NCI-H2196 (cell line): ENCODE measurements around the gene TIAL1.
"Not testable (repeated sequence)": the region's sequence is repeated elsewhere in the genome, so short reads cannot be mapped to it uniquely, and the experiment has no call there.

Experiments used
- DNase-seq: peaks from one replicate; lab custom pipeline; 2025; ENCODE audit not compliant: unreplicated experiment; lab: John Stamatoyannopoulos, UW

Gene TIAL1

DNA sequence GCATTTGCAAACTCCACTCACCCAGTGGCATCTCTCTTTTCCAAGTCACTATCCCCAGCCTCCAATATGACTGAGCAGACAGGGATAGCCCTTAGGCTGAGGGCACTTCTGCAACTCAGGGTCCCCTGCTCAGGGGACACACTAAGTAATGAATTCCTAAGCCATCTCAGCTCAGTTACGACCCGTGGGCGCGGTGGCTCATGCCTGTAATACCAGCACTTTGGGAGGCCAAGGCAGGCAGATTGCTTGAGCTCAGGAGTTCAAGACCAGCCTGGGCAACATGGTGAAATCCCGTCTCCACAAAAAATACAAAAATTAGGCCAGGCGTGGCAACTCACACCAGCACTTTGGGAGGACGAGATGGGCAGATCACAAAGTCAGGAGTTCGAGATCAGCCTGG lies 64.5 kb downstream of the TIAL1 start:
- DNase-seq = not testable (repeated sequence)

DNA sequence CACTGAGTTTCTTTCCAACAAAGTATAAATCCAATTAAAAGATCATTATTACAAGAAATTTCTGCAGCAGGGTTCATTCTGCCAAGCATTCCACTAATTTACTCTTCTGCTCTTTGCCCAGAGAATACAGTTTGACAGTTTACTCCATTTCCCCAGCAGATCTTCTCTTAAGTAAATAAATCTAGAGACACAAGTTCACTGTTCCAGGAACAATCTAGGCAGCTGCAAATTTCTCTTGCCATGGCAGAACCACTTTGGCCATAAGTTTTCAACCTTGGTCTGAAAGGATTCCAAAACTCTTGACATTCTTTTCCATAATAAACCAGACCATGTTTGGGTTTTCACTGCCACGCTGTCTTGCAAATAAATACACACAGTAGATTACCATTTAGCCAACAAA lies 65.7 kb downstream of the TIAL1 start:
- no peak for DNase-seq

DNA sequence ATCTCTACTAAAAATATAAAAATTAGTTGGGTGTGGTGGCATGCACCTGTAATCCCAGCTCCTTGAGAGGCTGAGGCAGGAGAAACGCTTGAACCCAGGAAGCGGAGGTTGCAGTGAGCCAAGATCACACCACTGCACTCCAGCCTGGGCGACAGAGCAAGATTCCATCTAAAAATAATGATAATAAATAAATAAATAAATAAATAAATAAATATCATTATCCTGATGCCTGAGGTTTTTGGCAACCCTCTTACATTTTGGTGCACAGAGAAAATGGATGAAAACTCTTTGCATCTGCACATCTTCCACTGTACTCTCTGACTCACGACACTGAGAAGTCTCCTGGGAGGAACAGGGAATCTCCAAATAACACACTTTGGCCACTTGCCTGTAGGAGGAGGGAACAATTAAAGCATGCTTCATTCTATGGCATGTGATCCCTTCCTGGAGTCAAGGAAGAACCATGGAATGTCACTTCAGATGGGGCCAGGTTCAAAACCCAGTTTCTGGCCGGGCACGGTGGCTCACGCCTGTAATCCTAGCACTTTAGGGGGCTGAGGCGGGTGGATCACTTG lies 68.0 kb downstream of the TIAL1 start:
- not testable (repeated sequence) for DNase-seq

DNA sequence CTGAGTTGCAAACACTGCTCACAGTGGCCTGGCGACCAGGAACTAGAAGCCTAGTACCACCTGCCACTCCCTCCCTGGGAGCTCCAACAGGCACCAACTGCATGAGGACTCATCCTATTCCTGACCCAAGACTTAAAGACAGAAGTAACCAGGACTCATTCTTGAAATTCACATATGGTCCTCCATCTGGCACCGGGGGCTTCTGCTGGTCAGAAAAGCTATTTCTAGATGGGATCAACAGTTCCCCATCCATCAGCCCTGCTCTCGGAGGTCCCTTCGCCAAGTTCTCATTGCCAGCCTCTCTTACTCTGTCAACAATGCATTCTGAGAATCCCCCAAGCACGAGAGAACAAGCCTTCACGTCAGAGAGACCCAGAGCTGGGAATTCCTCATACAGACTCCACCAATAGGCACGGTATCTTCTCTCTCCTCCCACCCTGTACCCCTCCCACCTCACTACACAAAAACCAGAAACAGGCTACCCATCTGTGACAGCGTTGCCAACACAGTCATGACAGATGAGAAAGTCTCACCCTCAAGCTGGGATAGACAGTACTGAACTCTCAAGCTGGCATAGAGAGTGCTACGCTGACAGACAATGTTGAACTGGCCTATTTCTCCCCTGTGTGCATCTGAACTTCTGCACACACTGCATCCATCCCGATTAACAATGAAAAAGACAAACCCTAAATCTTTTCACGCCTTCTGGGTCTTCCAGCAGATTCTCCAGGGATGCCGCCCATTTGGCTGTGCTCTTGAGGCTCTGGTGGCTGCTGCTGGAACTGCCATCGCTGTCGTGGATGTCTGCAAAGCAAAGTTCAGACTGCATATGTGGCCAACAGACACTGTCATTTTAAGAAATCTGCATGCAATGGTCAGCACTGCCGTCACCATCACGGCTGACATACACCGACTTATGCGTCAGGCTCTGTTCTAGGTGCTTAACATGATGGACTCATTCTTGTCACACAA lies 69.9 kb downstream of the TIAL1 start:
- DNase-seq = no peak

DNA sequence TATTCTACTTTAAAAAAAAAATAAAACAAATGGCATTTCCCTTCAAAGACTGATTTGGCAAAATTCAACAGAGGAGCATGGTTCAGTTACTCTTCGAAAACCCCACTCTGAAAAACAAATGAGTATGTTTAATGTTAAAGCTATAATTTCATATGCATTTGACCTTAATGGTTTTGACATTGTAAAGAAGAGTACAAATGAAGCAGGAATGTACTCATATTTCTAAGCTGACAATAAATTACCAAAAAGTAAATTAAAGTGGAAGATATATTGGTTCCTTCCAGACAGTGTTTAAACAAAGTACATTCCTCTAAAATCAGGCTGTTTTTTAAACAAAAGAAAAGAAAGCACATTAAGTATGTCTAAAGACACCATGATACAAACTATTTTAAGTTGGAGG lies 70.6 kb downstream of the TIAL1 start:
- no peak for DNase-seq

DNA sequence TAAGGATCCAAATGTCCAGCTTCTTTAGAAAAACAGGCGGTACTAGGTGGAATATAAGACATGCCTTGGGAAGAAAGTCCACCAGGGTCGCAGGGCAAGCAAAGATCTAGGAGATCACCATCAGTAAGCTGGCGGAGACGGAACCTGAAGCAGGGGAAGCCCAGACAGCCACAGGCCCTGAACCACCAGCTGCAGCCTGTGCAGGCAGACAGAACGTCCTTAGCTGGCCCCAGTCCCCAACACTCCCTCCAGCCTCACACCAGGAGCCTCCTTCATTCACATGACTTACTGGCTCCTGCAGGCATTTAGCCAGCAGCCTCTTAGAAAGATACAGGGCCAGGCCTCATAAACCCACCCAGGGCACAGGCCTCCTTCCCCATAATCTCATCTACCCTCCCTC lies 71.6 kb downstream of the TIAL1 start:
- no peak for DNase-seq

DNA sequence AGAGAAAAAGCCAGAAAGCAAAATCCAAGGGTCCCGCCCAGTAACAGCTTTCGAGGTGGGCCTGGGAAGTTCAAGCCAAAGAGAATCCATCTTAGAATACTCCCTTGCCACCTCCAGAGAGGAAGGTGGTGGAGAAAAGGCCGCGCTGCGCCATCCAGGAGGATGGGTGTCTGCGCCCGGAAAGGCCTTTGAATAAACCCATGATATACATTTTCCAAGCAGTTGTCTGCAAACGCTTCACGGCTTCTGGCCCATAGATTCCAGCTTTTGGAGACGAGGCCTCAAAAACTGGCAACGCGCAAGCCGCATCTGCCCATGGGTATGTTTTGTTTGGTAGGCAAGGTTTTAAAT lies 72.1 kb downstream of the TIAL1 start:
- DNase-seq = no peak

DNA sequence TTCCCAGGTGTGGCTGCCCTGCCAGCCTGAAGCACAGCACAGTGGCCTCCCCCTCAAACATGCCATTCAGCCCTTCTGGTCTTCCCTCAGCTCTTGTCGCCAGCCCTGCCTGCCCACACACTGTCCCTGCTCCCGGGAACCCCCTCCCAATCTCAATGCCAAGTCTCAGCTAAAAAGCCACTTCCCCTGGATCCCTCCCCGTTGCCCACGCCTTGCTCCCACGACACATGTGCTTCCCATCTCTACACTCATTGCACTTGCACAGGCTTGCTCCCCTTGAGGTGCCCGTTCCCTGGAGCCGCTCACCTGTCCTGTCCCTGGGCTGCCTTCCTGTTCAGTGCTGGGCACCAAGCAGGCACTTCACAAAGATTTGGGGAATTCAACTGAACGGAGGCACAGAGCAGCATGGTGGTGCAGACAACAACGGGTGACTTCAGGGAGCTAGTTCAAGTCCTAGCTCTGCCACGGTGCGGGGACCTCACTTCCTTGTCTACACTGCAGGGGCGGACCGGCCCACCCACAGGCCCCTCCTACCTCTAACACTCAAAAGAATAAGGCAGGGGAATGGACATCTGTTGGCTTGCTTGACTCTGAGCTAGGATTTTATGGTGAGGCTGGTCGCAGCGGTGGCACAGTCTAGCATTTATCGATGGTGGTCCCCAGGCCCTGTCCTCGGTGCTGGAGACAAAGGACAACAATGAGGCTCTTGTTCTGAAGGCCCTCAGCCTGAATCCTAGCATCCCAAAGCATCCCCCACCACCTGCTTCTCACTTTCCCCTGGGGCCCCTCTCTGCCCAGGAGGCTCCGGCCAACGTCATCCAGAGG lies 72.7 kb downstream of the TIAL1 start:
- no peak for DNase-seq
